ENCODE results near the gene INTS4. TPM values are rescaled to one million over a fixed set of nuclear protein-coding genes. Genes with fewer than 3 reads are reported as not detected.

The INTS4 gene
- total RNA-seq, 4 donors from 2014 or later: 16.5 to 32.1 (median 18.8) TPM

DNA sequence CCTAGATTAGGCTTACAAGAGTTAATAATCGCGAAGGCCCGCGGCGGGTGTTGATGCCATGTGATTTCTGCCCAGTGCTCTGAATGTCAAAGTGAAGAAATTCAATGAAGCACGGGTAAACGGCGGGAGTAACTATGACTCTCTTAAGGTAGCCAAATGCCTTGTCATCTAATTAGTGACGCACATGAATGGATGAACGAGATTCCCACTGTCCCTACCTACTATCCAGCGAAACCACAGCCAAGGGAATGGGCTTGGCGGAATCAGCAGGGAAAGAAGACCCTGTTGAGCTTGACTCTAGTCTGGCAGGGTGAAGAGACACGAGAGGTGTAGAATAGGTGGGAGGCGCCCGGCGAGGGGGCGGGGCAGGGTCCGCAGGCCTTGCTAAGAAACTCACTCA, 108.1 kb downstream of the INTS4 start:
- Histone ChIP-seq H3K4me3 (no peak overlapping the region), H3K27me3 (no peaks in the 10 kb centered on the region), H3K27ac (no peak overlapping the region), H3K9me3 (no peaks in the 10 kb centered on the region), H3K36me3 (peaks cover 0 to 73% of the 10 kb centered on the region in 2 donors), H3K4me1 (no peaks in the 10 kb centered on the region)
- WGBS, 2 donors (ENCODE audit: low coverage in 1 of 2): 79 to 88% methylated on average over 7 to 14 of the region's 18 CpGs
- ATAC-seq: no peak
- no peak for TF ChIP-seq POLR2AphosphoS5 (IDR thresholded peaks at IDR 0.05)
- TF ChIP-seq POLR2A (IDR thresholded peaks at IDR 0.05): no peak
- TF ChIP-seq, protein P1, sequence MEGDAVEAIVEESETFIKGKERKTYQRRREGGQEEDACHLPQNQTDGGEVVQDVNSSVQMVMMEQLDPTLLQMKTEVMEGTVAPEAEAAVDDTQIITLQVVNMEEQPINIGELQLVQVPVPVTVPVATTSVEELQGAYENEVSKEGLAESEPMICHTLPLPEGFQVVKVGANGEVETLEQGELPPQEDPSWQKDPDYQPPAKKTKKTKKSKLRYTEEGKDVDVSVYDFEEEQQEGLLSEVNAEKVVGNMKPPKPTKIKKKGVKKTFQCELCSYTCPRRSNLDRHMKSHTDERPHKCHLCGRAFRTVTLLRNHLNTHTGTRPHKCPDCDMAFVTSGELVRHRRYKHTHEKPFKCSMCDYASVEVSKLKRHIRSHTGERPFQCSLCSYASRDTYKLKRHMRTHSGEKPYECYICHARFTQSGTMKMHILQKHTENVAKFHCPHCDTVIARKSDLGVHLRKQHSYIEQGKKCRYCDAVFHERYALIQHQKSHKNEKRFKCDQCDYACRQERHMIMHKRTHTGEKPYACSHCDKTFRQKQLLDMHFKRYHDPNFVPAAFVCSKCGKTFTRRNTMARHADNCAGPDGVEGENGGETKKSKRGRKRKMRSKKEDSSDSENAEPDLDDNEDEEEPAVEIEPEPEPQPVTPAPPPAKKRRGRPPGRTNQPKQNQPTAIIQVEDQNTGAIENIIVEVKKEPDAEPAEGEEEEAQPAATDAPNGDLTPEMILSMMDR (IDR thresholded peaks at IDR 0.05): no peak
- TF ChIP-seq EP300 (IDR thresholded peaks at IDR 0.05): no peak

DNA sequence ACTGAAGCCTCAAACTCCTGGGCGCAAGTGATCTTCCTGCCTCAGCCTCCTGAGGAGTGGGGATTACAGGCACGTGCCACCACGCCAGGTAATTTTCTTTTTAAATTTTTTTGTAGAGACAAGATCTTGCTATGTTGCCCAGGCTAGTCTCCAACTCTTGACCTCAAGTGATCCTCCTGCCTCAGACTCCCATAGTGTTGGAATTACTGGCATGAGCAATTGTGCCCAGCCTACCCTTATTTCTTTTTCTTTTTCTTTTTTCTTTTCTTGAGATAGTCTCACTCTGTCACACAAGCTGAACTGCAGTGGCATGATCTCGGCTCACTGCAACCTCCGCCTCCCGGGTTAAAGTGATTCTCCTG, 109.7 kb downstream of the INTS4 start:
- WGBS, 2 donors (ENCODE audit: low coverage in 1 of 2): 93 to 96% methylated on average over 5 to 6 of the region's 6 CpGs
- TF ChIP-seq EP300 (IDR thresholded peaks at IDR 0.05) (no peak), POLR2A (IDR thresholded peaks at IDR 0.05) (no peak), POLR2AphosphoS5 (IDR thresholded peaks at IDR 0.05) (no peak)
- TF ChIP-seq, protein P1 (IDR thresholded peaks at IDR 0.05): no peak
- no peak for ATAC-seq

DNA sequence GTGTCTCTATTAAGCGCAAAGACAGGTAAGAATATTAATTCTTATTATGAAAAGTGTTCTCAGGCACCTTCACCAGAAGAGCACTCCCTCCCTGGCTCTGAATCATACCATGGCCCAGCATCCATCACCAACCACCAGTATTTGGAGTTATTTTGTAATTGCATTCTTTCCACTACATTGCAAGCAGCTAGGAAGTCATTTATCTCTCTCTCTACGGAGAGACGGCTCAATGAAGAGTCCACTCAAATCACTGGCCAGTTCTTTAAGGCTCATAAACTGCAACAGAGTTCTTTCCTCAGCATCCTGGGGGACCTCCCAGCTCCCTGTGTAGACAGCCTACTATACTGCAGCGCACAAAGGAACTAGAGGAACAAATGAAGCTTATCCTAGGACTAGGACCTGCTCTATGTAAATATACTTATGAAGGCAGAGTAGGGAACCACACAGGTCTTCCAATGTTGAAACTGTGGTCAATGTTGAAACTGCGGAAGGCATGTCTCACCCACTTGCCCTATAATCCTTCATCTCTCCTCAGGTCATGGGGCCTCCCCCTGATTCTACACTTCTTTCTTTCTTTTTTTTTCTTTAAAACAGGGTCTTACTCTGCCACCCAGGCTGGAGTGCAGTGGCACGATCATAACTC, 110.2 kb downstream of the INTS4 start:
- Histone ChIP-seq H3K36me3 (peaks cover 0 to 74% of the 10 kb centered on the region in 2 donors), H3K27ac (no peak overlapping the region), H3K4me1 (peaks cover 0 to 3% (median 0%) of the 10 kb centered on the region in 3 donors), H3K9me3 (no peaks in the 10 kb centered on the region), H3K4me3 (no peak overlapping the region), H3K27me3 (no peaks in the 10 kb centered on the region)
- TF ChIP-seq POLR2A (IDR thresholded peaks at IDR 0.05) (no peak), POLR2AphosphoS5 (IDR thresholded peaks at IDR 0.05) (no peak), EP300 (IDR thresholded peaks at IDR 0.05) (no peak)
- TF ChIP-seq, protein P1 (IDR thresholded peaks at IDR 0.05): no peak
- ATAC-seq: no peak
- WGBS, 2 donors (ENCODE audit: low coverage in 1 of 2): 65 to 71% methylated on average over 5 to 6 of the region's 6 CpGs

More for the DNA sequence above, 109.7 kb downstream of the INTS4 start:
- Histone ChIP-seq H3K27ac (no peak overlapping the region), H3K4me1 (no peaks in the 10 kb centered on the region), H3K36me3 (peaks cover 0 to 74% of the 10 kb centered on the region in 2 donors), H3K9me3 (no peaks in the 10 kb centered on the region), H3K4me3 (no peak overlapping the region), H3K27me3 (no peaks in the 10 kb centered on the region)

DNA sequence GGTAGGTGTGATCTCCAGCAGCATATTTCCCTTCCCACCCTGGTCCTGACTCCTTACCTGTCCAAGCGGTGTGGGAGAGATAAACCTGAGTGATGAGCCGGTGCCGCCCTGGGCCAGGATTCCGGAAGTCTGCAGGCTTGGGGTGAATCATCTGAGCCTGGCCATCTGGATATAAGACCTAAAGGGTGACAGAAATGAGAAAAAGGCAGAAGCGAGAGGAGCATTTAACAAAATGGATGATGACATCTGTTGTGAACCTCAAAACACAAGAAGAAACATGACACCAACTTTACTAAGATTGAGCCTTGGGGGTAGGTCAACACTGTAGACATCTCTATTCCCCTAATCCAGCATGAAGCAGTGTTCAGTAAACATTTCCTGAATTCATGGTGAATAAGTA, 110.7 kb downstream of the INTS4 start:
- no peak overlapping the region for H3K27ac ChIP-seq
- TF ChIP-seq EP300 (IDR thresholded peaks at IDR 0.05) (no peak), POLR2A (IDR thresholded peaks at IDR 0.05) (no peak), POLR2AphosphoS5 (IDR thresholded peaks at IDR 0.05) (no peak)
- TF ChIP-seq, protein P1 (IDR thresholded peaks at IDR 0.05): no peak
- WGBS, 2 donors (ENCODE audit: low coverage in 1 of 2): 94% methylated on average over 3 of the region's 5 CpGs; no CpG with 5 or more reads in 1 of the 2 donors

DNA sequence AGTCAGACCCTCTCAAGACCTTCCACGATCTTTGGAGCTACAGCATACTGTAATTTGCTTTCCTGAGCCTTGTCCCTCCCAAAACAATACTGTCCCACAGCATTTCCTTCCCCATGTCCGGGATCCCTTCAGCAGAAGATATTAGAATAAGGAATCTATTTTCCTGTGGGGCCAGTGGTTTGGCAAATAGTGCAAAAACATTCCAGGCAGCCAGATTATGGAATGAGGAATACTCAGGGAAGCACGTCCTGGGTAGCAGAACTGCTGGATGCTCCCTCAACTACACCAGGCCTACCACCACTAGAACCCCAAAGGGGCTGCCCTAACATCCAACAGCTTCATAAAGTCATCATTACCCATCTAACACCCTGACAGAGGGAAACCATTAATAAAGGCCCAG, 112.1 kb downstream of the INTS4 start:
- peaks cover 0 to 22% (median 5%) of the 10 kb centered on the region in 3 donors for H3K4me1 ChIP-seq
- no peak for ATAC-seq
- WGBS, 2 donors (ENCODE audit: low coverage in 1 of 2): 80 to 87% methylated on average over 1 to 3 of the region's 3 CpGs
- no peaks in the 10 kb centered on the region for H3K9me3 ChIP-seq
- H3K27me3 ChIP-seq: no peaks in the 10 kb centered on the region
- peaks cover 0 to 82% of the 10 kb centered on the region in 2 donors for H3K36me3 ChIP-seq
- H3K4me3 ChIP-seq: no peak overlapping the region
- H3K27ac ChIP-seq: no peak overlapping the region
- TF ChIP-seq, protein P1 (IDR thresholded peaks at IDR 0.05): no peak
- TF ChIP-seq POLR2AphosphoS5 (IDR thresholded peaks at IDR 0.05) (no peak), POLR2A (IDR thresholded peaks at IDR 0.05) (no peak), EP300 (IDR thresholded peaks at IDR 0.05) (no peak)

More for the DNA sequence above, 110.7 kb downstream of the INTS4 start:
- Histone ChIP-seq H3K4me3 (no peak overlapping the region), H3K27me3 (no peaks in the 10 kb centered on the region), H3K4me1 (peaks cover 0 to 8% (median 2%) of the 10 kb centered on the region in 3 donors), H3K9me3 (no peaks in the 10 kb centered on the region), H3K36me3 (peaks cover 0 to 76% of the 10 kb centered on the region in 2 donors)
- no peak for ATAC-seq
